OCI-LY7 (cell line): ENCODE measurements around the gene DCTN3.

Experiments used
- EZH2phosphoT487 ChIP-seq: fragments of 200-600 bp; sonication (generic); IDR thresholded peaks from 2 replicates; pipeline ENCODE4 v1.6.1; 2018; ENCODE audit warnings: low read depth, borderline replicate concordance, mild to moderate bottlenecking, mixed run types, antibody characterized with exemption, low read length, moderate library complexity, mixed read lengths
- TF ChIP-seq, protein P1 (sequence below): fragments of 200-600 bp; sonication (generic); conservative IDR thresholded peaks from 2 replicates; pipeline ENCODE4 v1.5.1; 2014; ENCODE audit warnings: mild to moderate bottlenecking, antibody characterized with exemption, low read length, moderate library complexity, mixed read lengths

DNA sequence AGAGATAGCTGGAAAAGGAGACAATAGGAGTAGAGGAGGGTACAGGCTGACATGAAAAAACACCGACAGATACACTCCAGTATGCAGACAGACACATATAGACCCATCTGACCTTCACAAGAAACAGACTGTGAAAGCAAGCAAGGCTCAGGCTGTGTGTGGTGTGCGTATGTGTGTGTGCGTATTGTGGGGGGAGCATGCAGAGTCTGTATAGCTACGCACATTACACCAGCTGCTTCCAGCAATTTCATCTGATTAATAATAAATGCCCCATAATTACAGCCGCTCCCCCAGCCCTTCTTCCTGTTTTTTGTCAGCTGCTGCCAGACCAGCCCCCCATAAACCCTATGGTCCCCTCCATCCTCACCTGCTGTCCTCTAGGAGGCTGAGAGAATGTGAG, 37.5 kb downstream of the DCTN3 start:
- TF ChIP-seq, protein P1, sequence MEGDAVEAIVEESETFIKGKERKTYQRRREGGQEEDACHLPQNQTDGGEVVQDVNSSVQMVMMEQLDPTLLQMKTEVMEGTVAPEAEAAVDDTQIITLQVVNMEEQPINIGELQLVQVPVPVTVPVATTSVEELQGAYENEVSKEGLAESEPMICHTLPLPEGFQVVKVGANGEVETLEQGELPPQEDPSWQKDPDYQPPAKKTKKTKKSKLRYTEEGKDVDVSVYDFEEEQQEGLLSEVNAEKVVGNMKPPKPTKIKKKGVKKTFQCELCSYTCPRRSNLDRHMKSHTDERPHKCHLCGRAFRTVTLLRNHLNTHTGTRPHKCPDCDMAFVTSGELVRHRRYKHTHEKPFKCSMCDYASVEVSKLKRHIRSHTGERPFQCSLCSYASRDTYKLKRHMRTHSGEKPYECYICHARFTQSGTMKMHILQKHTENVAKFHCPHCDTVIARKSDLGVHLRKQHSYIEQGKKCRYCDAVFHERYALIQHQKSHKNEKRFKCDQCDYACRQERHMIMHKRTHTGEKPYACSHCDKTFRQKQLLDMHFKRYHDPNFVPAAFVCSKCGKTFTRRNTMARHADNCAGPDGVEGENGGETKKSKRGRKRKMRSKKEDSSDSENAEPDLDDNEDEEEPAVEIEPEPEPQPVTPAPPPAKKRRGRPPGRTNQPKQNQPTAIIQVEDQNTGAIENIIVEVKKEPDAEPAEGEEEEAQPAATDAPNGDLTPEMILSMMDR = no peak
- no peak for TF ChIP-seq EZH2phosphoT487
